Activated CD8-positive, alpha-beta memory T cell treated with anti-CD3 and anti-CD28 coated beads, Interleukin-2, amount 50 U/mL, for 1 hour (primary cell): ENCODE measurements around the gene ARID3A.

Experiments used
- DNase-seq: peaks from one replicate; pipeline ENCODE4 v3.0.0-alpha.2; 2020; ENCODE audit errors: extremely low read depth

The ARID3A gene

DNA sequence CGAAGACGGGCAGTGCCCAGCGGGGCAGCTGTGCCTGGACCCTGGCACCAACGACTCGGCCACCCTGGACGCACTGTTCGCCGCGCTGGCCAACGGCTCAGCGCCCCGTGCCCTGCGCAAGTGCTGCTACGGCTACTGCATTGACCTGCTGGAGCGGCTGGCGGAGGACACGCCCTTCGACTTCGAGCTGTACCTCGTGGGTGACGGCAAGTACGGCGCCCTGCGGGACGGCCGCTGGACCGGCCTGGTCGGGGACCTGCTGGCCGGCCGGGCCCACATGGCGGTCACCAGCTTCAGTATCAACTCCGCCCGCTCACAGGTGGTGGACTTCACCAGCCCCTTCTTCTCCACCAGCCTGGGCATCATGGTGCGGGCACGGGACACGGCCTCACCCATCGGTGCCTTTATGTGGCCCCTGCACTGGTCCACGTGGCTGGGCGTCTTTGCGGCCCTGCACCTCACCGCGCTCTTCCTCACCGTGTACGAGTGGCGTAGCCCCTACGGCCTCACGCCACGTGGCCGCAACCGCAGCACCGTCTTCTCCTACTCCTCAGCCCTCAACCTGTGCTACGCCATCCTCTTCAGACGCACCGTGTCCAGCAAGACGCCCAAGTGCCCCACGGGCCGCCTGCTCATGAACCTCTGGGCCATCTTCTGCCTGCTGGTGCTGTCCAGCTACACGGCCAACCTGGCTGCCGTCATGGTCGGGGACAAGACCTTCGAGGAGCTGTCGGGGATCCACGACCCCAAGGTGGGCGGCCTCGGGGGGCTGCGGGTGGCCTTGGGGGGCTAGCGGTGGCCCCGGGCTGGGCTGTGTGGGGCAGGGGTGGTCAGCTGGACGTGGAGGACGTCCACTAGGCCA, 79.2 kb downstream of the ARID3A start:
- no peak for DNase-seq

DNA sequence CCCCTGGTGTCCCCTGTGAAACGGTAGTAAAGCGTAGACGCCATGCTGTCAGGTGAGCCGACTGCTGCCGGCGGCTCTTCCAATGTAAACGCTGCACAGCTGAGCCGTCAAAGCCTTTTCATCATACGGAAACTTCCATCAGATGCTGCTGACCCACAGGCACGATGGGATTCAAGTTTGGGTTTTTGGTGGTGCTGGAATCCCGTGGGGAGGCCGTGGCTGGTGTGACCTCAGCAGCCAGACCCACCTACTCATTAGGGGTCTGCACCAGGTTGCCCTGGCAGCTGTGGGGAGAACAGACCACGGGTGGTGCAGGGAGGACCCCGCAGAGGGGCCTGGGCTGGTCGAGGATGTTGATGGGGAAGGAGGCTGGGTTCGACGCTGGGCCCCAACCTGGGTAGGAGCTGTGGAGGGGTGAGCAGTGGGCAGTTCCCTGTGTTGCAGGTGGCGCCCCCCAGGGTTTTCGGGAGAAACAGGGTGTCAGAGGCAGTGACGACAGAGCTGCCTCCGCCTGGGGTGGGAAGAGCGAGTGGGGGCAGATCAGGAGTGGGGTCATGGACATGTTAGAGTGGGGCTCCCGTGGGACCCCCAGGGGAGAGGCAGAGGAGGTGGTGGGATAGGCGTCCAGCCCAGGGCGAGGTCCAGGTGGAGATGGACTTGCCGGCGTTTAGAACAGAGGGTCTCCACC, 81.0 kb downstream of the ARID3A start:
- DNase-seq: no peak

DNA sequence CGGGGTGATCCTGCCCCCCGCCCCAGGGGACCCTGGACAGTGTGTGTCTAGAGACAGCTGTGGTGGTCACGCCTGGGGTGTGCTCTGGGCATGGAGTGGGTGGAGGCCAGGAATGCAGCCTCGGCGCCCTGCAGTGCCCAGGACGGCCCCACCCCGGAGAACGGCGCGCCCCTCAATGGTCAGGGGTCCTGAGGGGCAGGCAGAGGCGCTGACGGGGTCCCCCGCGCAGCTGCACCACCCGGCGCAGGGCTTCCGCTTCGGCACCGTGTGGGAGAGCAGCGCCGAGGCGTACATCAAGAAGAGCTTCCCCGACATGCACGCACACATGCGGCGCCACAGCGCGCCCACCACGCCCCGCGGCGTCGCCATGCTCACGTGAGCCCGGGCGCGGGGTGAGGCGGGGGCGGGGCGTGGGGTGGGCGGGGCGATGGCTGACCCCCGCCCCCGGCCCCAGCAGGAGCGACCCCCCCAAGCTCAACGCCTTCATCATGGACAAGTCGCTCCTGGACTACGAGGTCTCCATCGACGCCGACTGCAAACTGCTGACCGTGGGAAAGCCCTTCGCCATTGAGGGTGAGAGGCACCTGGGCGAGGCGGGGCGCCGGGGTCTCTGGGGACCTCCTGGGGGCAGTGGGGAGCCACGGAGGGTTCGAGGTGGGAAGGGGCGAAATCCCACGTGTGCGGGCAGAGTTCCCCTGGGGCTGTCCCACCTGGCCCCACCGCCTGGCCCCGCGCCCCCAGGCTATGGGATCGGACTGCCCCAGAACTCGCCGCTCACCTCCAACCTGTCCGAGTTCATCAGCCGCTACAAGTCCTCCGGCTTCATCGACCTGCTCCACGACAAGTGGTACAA, 81.8 kb downstream of the ARID3A start:
- no peak for DNase-seq

DNA sequence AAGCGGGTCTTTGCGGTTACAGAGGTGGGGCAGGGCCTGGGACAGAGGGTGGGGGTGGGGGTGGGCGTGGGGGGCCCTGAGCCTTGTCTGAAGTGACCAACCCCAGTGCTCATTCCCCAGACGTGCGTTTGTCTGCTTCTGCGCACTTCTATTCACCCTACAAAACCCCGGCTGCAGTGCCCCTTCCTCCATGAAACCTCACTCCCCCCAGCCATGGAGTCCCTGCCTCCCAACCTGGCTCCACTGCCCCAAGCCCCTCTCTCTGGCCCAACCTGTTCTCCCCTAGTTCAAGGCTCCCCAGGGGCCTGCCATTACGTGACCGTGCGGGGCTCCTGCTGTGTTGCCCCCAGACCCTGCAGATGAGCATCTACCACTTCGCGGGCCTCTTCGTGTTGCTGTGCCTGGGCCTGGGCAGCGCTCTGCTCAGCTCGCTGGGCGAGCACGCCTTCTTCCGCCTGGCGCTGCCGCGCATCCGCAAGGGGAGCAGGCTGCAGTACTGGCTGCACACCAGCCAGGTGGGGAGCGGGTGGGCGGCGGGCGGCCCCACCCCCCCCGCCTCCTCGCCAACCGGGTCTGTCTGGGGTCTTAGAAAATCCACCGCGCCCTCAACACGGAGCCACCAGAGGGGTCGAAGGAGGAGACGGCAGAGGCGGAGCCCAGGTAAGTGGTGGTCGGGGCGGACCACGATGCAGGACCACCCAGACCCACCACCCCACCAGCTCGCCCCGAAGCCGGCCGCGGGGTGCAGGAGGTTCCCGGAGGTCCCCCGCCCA, 82.6 kb downstream of the ARID3A start:
- no peak for DNase-seq

DNA sequence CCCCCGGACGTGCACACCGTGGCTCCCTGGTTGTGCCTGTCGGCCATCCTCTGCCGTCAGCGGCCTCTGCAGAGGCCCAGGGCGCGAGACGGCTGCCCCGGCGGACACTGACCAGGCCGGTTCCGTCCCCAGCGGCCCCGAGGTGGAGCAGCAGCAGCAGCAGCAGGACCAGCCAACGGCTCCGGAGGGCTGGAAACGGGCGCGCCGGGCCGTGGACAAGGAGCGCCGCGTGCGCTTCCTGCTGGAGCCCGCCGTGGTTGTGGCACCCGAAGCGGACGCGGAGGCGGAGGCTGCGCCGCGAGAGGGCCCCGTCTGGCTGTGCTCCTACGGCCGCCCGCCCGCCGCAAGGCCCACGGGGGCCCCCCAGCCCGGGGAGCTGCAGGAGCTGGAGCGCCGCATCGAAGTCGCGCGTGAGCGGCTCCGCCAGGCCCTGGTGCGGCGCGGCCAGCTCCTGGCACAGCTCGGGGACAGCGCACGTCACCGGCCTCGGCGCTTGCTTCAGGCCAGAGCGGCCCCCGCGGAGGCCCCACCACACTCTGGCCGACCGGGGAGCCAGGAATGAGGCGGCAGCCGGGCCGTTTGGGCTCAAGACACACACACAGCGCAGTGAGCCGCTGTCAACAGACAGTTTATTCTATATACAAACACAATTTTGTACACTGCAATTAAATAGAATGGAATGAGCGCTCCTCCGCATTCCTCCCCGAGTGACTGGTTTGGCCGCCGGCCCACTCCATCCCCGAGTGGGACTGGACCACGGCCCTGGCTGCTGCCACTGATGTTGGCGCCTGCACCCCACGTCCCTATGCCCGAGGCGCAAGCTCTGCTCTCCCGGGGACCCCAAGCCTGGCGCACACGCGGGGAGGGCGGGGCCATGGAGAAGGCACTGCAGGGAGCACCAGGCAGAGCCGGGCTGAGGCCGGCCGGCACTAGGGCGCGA, 83.5 kb downstream of the ARID3A start:
- no peak for DNase-seq

DNA sequence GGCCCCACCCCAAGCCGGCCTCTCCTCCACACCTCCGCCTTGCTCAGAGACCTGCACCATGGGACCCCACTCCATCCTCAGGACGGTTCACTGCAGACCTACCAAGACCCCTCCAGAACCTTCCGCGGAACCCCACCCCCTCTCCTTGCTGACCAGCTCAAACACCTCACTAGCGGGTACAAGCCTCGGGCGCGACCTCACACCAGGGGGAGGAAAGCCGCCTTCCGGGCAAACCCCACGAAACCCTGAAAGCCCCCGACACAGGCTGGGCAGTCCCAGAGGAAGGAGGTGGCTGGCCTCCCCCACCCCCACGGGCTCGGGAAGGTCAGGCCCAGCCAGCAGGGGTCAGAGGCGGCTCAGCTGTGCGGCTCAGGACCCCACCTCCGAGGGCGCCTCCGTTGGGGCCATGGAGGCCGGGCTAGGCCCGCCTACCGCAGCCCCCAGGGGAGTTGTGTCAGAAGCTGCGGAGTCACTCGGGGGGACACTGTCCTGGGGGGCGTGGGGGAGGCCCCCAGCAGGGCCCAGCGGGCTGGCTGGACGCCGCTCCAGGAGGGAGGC, 84.2 kb downstream of the ARID3A start:
- no peak for DNase-seq

DNA sequence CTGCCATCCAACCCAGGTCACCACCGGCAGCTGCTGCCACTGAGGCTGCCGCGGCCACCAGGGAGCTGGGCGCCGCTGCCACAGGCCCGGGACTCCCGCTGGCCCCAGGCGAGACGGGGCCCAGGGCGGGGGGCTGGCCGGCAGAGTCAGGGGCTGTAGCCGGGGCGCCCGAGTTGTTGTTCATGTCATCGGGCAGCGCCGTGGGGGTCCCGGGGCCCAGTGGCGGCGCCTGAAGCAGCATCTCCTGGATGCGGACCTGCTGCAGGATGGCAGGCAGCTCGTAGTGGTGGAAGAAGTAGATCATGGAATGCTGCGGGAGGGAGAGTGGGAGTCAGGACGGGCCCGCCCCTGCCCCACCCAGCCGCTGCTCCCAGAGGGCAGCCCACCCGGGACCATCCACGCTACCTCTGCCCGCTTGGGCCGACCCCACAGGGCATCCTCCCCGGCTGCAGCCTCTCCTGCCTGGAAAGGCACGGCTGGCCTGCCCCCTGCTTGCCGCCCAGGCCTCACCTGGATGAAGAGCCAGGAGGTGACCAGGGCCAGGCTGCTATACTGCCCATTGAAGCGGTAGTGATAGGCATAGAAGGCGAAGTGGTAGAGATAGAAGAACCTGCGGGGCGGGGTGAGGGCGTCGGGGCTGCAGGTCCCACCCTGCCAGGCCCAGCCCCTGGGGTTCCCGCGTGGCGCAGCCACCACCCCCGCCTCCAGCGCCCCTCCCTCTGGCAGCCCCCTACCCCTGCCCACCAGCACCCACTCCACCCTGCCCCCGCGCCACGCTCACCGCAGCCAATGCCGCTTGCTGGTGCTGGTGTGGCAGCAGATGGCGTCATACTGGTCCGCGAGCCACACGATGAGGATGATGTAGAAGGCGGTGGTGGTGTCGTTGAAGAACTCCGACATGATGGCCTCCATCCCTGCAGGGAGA, 85.0 kb downstream of the ARID3A start:
- no peak for DNase-seq

DNA sequence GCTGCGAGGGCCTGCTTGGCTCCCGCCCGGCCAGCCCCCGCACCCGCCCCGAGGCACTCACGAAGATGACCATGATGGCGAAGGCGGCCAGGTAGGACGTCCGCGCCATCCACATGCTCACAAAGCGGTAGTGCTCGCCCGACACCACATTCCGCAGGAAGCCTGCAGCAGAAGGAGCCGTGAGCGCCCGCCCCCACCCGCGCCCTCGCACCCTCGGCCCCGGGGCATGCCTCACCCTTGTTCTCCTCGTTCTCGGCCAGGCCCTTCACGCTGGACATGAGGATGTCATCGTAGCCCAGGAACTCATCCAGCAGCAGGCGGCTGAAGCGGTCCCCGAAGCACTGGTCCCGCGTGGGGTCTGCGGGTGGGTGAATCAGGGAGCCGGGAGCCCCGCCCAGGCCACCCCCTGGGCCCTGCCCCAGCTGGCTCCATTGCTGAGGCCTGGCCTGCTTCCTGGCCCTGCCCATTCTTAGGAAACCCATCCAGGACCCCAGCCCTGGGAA, 86.0 kb downstream of the ARID3A start:
- no peak for DNase-seq

DNA sequence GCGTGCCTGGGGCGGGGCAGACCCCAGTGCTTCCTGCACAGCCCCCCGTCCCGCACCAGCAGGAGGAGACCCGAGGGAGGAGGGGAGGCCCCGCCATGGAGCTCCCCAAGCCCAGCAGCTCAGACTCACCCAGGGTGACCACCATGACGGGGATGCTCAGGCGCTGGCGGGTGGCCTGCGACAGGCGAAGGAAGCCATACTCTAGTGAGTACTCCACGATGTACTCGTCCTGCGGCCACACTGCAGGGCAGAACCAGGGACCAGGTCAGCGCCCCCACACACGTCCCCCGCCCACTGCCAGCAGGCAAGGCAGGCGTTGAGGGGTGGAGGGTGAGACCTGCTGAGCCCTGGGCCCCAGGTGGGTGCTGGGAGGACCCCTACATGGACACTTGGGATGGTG, 86.5 kb downstream of the ARID3A start:
- DNase-seq: no peak

DNA sequence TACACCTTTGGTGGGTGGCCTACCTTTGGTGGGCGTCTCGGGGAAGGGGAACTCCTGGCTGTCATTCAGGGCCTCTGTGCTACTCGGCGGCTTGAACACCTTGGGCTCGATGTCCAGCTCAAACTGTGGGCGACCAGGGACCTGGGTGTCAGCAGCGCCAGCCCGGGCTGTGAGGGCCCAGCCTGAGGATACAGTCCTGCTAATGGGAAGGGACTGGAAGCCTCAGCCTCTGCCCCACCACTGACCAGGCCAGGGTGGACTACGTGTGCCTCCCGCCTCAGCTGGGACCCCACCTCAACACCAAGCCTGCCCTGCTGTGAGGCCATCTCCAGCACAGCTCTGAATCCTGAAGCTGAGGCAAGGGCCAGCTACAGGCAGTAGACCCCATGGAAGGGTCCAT, 87.4 kb downstream of the ARID3A start:
- no peak for DNase-seq

DNA sequence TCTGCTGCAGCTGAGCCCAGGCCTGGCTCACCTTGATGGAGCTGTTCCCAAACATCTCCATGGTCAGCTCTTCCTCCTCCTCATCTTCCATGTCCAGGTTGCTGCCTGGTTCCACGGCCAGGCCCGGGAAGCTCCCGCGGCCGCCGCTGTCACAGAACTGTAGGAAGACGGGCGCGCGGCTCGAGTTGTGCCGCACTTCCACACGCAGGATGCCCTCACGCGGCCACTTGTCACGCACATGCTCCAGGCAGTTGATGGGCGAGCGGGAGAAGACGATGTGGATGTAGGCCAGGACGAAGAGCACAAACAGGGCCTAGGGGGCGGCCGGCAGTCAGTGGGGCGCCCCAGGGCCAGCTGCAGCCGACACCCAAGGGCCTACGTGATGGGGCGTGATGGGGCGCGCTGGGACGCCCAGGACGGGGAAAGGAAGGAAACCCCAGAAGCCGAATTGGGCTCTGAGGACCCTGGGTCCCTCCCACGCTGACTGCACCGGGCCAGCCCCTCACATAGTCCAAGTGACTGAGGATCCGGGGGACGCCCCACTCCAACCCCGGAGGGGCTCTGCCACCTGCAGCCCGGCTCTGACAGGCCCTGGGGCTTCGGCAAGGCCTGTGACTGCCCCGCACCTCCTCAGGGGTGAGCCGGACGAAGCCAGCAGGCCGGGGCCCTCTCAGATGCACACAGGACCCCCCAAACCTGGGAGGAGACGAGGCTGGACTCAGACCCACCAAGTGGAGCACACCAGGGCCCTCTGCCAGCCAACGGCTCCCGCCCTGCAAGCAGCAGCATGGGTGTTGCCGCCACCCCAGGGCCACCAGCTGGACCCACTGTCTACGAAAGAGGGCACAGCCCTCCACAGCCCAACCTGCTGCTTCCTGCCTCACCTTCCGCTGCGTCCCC, 88.6 kb downstream of the ARID3A start:
- DNase-seq: no peak

DNA sequence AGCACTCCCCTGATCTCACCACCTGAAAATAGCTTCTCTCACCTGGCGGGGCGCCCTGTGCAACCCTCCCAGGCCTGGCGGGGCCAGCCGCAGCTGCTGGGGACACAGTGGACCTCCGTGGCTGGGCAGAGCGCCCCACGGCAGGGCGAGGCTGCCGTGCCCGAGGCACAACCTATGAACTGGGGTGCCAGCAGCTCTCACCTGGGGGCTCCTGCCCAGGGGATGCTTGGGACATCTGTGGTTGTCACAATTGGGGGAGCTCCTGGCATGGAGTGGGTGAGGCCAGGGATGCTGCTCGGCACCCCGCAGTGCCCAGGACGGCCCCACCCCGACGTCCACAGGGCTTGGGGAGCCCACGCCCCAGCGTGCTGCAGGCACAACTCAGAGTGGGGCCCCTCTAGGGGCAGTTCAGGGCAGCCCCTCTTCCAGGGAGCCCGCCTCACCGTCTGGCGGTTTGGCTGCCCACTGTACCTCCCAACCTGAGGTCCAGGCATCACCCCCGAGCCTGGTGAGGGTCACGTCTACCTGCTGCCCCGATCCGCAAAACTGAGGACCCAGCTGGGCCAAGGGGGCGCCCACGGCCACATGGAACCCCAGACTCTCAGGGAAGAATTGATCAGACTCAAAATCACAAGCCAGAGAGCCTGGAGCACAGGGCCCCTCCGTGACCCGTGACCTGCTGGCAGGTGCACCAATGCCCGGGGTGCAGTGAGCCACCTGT, 89.4 kb downstream of the ARID3A start:
- DNase-seq: no peak

DNA sequence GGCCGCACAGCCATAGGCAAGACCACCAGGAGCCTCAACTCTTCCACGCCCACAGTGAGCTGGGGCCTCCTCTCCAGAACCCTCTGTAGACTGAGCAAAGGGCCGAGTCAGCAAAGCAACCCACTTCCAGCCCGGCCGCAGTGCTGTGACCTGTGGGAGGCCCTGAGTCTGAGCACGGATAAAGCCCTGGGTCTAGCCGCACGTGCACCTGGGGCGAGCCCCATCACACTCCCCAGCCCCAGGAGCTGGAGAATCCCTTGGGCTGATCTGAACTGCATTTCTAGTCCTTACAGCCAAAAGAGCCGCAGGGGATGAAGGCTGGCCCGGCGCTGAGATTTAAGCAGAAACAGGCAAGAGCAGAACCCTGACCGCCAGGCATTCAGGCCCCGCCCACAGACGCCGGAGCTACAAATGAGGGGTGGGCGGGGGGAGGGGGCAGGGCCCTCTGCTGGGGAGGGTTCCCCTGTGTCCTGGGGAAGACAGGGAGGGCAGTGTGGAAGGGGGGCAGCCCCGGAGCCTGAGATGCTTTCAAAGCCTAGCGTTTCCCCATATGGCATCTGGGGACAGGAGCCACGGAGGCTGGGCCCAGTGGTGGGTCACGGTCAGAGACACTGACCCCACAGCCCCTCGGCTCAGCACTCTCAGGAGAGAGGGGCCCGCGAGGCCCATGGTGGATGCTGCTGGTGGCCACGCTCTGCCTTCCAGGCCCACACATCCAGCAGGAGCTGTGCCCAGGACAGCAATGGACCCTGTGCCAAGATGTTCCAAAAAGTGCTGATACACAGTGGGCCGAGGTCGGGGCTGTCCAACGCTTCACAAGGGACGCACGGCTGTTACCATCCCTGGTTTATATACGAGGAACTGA, 90.2 kb downstream of the ARID3A start:
- no peak for DNase-seq

DNA sequence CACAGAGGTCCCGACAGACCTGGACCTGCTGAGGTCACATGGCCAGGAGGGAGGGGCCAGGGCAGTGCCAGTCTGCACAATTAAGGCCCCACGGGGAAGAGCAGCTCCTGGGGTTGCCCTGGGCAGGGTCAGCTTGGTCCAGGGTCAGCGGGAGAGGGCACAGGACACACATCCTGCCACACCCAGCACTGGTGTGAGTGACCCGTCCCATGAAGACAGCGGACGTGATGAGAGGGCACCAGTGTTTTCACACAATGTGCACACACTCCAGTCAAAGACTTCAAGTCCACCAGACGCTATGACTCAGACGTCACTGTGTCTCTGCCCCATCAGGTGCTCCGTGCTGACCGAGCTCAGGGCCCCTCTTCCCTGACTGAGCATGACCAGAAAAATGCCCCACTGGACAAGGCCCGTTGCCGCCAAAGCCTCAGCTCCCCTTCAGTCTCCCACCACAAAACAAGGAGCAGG, 90.8 kb downstream of the ARID3A start:
- no peak for DNase-seq

DNA sequence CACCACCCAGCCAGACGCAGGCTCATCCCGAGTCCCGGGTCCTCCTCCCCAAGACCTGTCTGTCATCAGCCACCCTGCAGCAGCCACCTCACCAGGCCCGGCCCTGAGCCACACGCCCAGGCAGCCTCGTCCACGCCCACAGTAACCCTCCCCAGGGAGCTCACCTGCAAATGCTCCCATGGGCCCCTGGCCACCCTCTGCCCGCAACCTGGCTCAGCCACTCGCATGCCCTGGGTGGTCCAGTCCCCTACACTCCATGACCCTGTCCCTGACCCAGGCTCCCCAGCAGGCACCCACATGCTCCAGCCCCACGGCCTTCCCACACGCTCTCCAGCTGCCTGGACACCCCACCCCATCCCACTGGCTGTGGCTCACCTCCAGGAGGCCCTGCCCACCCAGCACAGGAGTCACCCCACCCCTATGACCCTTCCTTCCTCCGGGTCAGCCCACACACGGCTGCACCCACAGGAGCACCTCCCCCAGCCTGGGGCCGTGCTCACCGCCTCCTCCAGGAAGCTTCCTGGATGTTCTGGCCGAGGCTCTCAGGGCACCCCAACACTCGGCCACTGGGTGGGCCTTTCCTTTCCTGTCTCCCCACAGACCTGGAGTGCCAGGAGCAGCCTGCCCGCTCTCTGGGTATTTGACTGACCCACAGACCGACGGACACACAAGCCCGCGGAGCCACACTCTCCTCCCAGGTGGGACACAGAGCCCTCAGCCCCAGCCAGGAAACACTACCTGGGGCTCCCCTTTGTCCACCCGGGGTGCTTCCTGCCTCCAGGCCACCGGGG, 91.5 kb downstream of the ARID3A start:
- DNase-seq: no peak
